Activated CD4-positive, alpha-beta memory T cell treated with anti-CD3 and anti-CD28 coated beads, Interleukin-2, amount 10 ng/mL, durations not matched to agents 7 days and 5 days (primary cell): Measurements from ENCODE around the gene HNRNPM. TPM values are rescaled to one million over a fixed set of nuclear protein-coding genes. Genes with fewer than 3 reads are reported as not detected.
"Not testable (repeated sequence)": the region's sequence is repeated elsewhere in the genome, so short reads cannot be mapped to it uniquely, and the experiment has no call there.

Source experiments
- CTCF ChIA-PET: fragments of 350-600 bp; sonication (Branson Sonifier 250); formaldehyde crosslinking; loops from one replicate; lab custom pipeline; 2021; ENCODE audit warnings: antibody characterized with exemption, inconsistent platforms; lab: Charles Lee
- POLR2A ChIA-PET: fragments of 350-600 bp; sonication (Branson Sonifier 250); formaldehyde crosslinking; loops from one replicate; lab custom pipeline; 2021; ENCODE audit warnings: antibody characterized with exemption; lab: Charles Lee
- DNase-seq: peaks from one replicate; pipeline ENCODE4 v3.0.0-alpha.2; 2020
- H3K27ac Mint-ChIP-seq: one replicate; pipeline ENCODE4 v1.8.0; 2021; ENCODE audit warnings: mild to moderate bottlenecking, mixed read lengths
- H3K27me3 Mint-ChIP-seq: one replicate; pipeline ENCODE4 v1.8.0; 2021; ENCODE audit warnings: mixed read lengths
- H3K36me3 Mint-ChIP-seq: one replicate; pipeline ENCODE4 v1.8.0; 2021; ENCODE audit warnings: low read depth, mixed read lengths
- H3K4me1 Mint-ChIP-seq: one replicate; pipeline ENCODE4 v1.8.0; 2021; ENCODE audit warnings: mixed read lengths
- H3K4me3 Mint-ChIP-seq: one replicate; pipeline ENCODE4 v1.8.0; 2021; ENCODE audit warnings: mild to moderate bottlenecking, mixed read lengths
- H3K9me3 Mint-ChIP-seq: one replicate; pipeline ENCODE4 v1.8.0; 2021; ENCODE audit warnings: mixed read lengths
- total RNA-seq, 2 experiments: library from RNA; stranded (reverse); gene quantifications; one replicate each; pipeline ENCODE4 v1.2.3, GENCODE V29; 2021

The HNRNPM gene
- total RNA-seq, 2 experiments from 2014 or later = 205 to 211 TPM

GRCh38 chr19:8438236-8438635 is 6.5 kb upstream of the HNRNPM start:
- no peak overlapping the region for H3K4me3 Mint-ChIP-seq
- no peaks in the 10 kb centered on the region for H3K36me3 Mint-ChIP-seq
- H3K27ac Mint-ChIP-seq = no peak overlapping the region
- no peak for DNase-seq
- CTCF ChIA-PET = interaction anchor here (0.9 to 1.9 kb wide), 2 partner anchors 23 to 85 kb away, joined by 4 to 5 read pairs; no protein-coding TSS in a partner anchor
- no peaks in the 10 kb centered on the region for H3K9me3 Mint-ChIP-seq
- POLR2A ChIA-PET = no interaction called here
- H3K4me1 Mint-ChIP-seq = peaks cover 4% of the 10 kb centered on the region
- no peaks in the 10 kb centered on the region for H3K27me3 Mint-ChIP-seq

GRCh38 chr19:8441725-8442544 is 2.8 kb upstream of the HNRNPM start:
- H3K4me1 Mint-ChIP-seq = peaks cover 19% of the 10 kb centered on the region
- H3K27me3 Mint-ChIP-seq = no peaks in the 10 kb centered on the region
- peaks cover 15% of the 10 kb centered on the region for H3K36me3 Mint-ChIP-seq
- ChIA-PET POLR2A (interaction anchor here (0.6 kb wide), 1 partner anchor 72 kb away, joined by 3 read pairs; the partner anchor contains the start of gene ZNF414), CTCF (interaction anchor here (0.6 kb wide), 1 partner anchor 100 kb away, joined by 3 read pairs; no protein-coding TSS in a partner anchor)
- H3K9me3 Mint-ChIP-seq = no peaks in the 10 kb centered on the region
- H3K4me3 Mint-ChIP-seq = no peak overlapping the region
- no peak for DNase-seq
- H3K27ac Mint-ChIP-seq = no peak overlapping the region

DNA sequence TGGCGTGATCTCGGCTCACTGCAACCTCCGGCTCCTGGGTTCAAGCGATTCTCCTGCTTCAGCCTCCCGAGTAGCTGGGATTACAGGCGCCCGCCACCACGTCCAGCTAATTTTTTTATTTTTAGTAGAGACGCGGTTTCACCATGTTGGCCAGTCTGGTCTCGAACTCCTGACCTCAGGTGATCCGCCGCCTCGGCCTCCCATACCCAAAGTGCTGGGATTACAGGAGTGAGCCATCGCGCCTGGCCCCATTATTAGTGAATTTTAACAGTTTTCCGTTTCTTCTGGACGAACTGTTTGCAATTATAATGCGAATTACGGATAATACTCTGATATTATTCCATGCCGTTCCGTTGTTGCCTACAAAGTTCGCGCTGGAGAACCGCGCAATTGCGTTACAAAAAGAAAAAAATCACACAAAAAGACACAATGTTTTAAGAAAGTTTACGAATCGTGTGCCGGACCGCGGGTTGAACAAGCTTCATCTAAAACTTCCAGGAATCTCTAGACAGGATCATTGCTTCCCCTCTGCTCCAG is 567 bp upstream of the HNRNPM start:
- H3K27ac Mint-ChIP-seq = peak overlapping the region; percentile 96
- H3K4me3 Mint-ChIP-seq = peak overlapping the region; percentile 90
- ChIA-PET POLR2A (interaction anchor here (0.6 to 5.4 kb wide), 21 partner anchors 8 to 133 kb away, joined by 3 to 50 read pairs (median 6); partner anchors contain the start of genes MARCHF2, MYO1F, NDUFA7 and RAB11B), CTCF (interaction anchor here (0.6 to 2.9 kb wide), 7 partner anchors 9 to 169 kb away, joined by 3 to 18 read pairs (median 4); partner anchors contain the start of genes MARCHF2 and ZNF414)
- not testable (repeated sequence) for H3K9me3 Mint-ChIP-seq, H3K27me3 Mint-ChIP-seq, DNase-seq
- peaks cover 35% of the 10 kb centered on the region for H3K4me1 Mint-ChIP-seq
- peaks cover 28% of the 10 kb centered on the region for H3K36me3 Mint-ChIP-seq

- H3K9me3 Mint-ChIP-seq = no peaks in the 10 kb centered on the region
- peak; percentile 49 for DNase-seq
- peaks cover 43% of the 10 kb centered on the region for H3K4me1 Mint-ChIP-seq
- peak overlapping the region; percentile 87 for H3K4me3 Mint-ChIP-seq
- peak overlapping the region; percentile 89 for H3K27ac Mint-ChIP-seq
- H3K36me3 Mint-ChIP-seq = peaks cover 30% of the 10 kb centered on the region
- no peaks in the 10 kb centered on the region for H3K27me3 Mint-ChIP-seq
- CTCF ChIA-PET = interaction anchor here (0.6 to 2.9 kb wide), 6 partner anchors 12 to 177 kb away, joined by 3 to 18 read pairs (median 4); partner anchors contain the start of gene MARCHF2
- POLR2A ChIA-PET = interaction anchor here (1.2 to 5.4 kb wide), 11 partner anchors 11 to 576 kb away, joined by 3 to 50 read pairs (median 11); partner anchors contain the start of genes MARCHF2, MYO1F, NDUFA7 and RAB11B
Measured at GRCh38 chr19:8445488-8446001, 770 bp downstream of the HNRNPM start.

DNA sequence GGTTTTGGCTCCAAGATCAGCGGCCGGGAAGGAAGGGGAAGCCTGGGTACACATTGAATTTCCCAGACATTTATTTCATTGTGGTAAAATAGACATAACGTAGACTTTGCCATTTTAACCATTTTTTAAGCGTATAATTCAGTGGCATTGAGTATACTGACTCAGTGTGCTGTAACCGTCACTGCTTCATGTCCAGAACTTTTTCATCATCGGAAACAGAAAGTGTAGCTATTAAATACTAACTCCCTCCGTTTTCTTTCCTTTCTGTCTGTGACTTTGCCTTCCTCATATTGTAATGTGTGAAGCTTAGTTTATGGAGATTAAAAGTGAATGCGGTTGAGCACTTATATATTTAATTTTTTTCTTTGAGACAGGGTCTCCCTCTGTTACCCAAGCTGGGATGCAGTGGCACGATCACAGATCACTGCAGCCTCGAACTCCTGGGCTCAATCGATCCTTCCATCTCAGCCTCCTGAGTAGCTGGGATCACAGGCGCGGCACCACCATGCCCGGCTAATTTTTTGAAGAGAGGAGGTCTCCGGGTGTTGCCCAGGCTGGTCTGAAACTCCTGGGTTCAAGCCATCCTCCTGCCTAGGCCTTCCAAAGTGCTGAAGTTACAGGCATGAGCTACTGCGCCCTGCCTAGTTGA is 1.4 kb downstream of the HNRNPM start:
- peak overlapping the region; percentile 89 for H3K27ac Mint-ChIP-seq
- no peaks in the 10 kb centered on the region for H3K27me3 Mint-ChIP-seq
- POLR2A ChIA-PET = interaction anchor here (0.6 to 5.4 kb wide), 11 partner anchors 10 to 577 kb away, joined by 3 to 50 read pairs (median 5); partner anchors contain the start of genes MARCHF2, MYO1F, NDUFA7 and RPS28
- CTCF ChIA-PET = interaction anchor here (0.6 to 2.9 kb wide), 5 partner anchors 11 to 152 kb away, joined by 3 to 18 read pairs (median 3); partner anchors contain the start of gene MARCHF2
- peaks cover 46% of the 10 kb centered on the region for H3K4me1 Mint-ChIP-seq
- H3K4me3 Mint-ChIP-seq = peak overlapping the region; percentile 87
- H3K36me3 Mint-ChIP-seq = peaks cover 32% of the 10 kb centered on the region
- no peak for DNase-seq
- H3K9me3 Mint-ChIP-seq = no peaks in the 10 kb centered on the region

- Mint-ChIP-seq H3K9me3 (no peaks in the 10 kb centered on the region), H3K4me1 (peaks cover 75% of the 10 kb centered on the region), H3K27me3 (no peaks in the 10 kb centered on the region), H3K27ac (peak overlapping the region; percentile 16), H3K4me3 (no peak overlapping the region), H3K36me3 (peaks cover 50% of the 10 kb centered on the region)
- no peak for DNase-seq
- POLR2A ChIA-PET = interaction anchor here (1.5 to 2.5 kb wide), 3 partner anchors 8 to 64 kb away, joined by 5 to 11 read pairs (median 7); no protein-coding TSS in a partner anchor
- CTCF ChIA-PET = interaction anchor here (0.6 to 2.2 kb wide), 6 partner anchors 37 to 130 kb away, joined by 3 to 6 read pairs (median 4); partner anchors contain the start of gene MARCHF2
Measured at GRCh38 chr19:8449830-8450229, 5.1 kb downstream of the HNRNPM start.

- no peak overlapping the region for H3K4me3 Mint-ChIP-seq
- H3K9me3 Mint-ChIP-seq = no peaks in the 10 kb centered on the region
- no peak for DNase-seq
- no peak overlapping the region for H3K27ac Mint-ChIP-seq
- no peaks in the 10 kb centered on the region for H3K27me3 Mint-ChIP-seq
- H3K4me1 Mint-ChIP-seq = peaks cover 80% of the 10 kb centered on the region
- H3K36me3 Mint-ChIP-seq = peaks cover 56% of the 10 kb centered on the region
- ChIA-PET CTCF (interaction anchor here (1.3 kb wide), 1 partner anchor 119 kb away, joined by 3 read pairs; no protein-coding TSS in a partner anchor), POLR2A (no interaction called here)
Measured at GRCh38 chr19:8451377-8451776, 6.6 kb downstream of the HNRNPM start.

DNA sequence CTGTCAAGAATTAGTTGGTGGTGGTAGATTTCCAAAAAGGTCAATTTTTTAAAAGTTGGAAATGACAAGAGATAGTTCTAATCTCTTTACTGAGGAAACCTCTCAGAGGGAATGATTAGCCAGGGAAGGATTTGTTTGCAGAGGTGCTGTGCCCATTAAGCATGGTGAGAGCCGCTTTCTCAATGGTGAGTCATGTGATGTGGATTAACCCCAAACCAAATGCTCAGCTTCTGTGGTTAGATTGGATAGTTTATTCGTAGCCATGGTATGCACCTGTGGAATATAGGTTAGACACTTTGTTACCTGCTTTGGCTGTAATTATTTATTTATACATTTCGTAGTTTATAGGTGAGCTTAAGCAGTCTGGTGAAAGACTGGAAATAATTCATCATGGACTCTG is 7.1 kb downstream of the HNRNPM start:
- Mint-ChIP-seq H3K9me3 (no peaks in the 10 kb centered on the region), H3K4me1 (peaks cover 80% of the 10 kb centered on the region), H3K36me3 (peaks cover 57% of the 10 kb centered on the region), H3K27me3 (no peaks in the 10 kb centered on the region), H3K4me3 (no peak overlapping the region), H3K27ac (peak overlapping the region; percentile 6)
- ChIA-PET POLR2A (interaction anchor here (1.0 to 1.2 kb wide), 3 partner anchors 8 to 17 kb away, joined by 3 to 4 read pairs (median 3); partner anchors contain the start of gene HNRNPM), CTCF (interaction anchor here (1.3 kb wide), 1 partner anchor 119 kb away, joined by 3 read pairs; no protein-coding TSS in a partner anchor)
- no peak for DNase-seq

GRCh38 chr19:8452446-8453123 is 7.8 kb downstream of the HNRNPM start:
- H3K9me3 Mint-ChIP-seq = no peaks in the 10 kb centered on the region
- ChIA-PET POLR2A (interaction anchor here (1.0 to 1.2 kb wide), 4 partner anchors 8 to 26 kb away, joined by 3 to 4 read pairs (median 3); partner anchors contain the start of gene HNRNPM), CTCF (interaction anchor here (1.3 to 1.5 kb wide), 2 partner anchors 8 to 118 kb away, joined by 3 to 4 read pairs; partner anchors contain the start of gene HNRNPM)
- H3K4me1 Mint-ChIP-seq = peaks cover 77% of the 10 kb centered on the region
- H3K4me3 Mint-ChIP-seq = no peak overlapping the region
- peak overlapping the region; percentile 70 for H3K27ac Mint-ChIP-seq
- H3K27me3 Mint-ChIP-seq = no peaks in the 10 kb centered on the region
- no peak for DNase-seq
- peaks cover 57% of the 10 kb centered on the region for H3K36me3 Mint-ChIP-seq

- Mint-ChIP-seq H3K4me3 (no peak overlapping the region), H3K4me1 (peaks cover 82% of the 10 kb centered on the region), H3K27me3 (no peaks in the 10 kb centered on the region), H3K9me3 (no peaks in the 10 kb centered on the region), H3K36me3 (peaks cover 61% of the 10 kb centered on the region), H3K27ac (no peak overlapping the region)
- ChIA-PET CTCF (interaction anchor here (1.5 kb wide), 1 partner anchor 9 kb away, joined by 4 read pairs; the partner anchor contains the start of gene HNRNPM), POLR2A (interaction anchor here (1.1 to 1.2 kb wide), 3 partner anchors 9 to 52 kb away, joined by 3 to 4 read pairs (median 3); partner anchors contain the start of gene HNRNPM)
- no peak for DNase-seq
Measured at GRCh38 chr19:8453616-8454015, 8.8 kb downstream of the HNRNPM start.

DNA sequence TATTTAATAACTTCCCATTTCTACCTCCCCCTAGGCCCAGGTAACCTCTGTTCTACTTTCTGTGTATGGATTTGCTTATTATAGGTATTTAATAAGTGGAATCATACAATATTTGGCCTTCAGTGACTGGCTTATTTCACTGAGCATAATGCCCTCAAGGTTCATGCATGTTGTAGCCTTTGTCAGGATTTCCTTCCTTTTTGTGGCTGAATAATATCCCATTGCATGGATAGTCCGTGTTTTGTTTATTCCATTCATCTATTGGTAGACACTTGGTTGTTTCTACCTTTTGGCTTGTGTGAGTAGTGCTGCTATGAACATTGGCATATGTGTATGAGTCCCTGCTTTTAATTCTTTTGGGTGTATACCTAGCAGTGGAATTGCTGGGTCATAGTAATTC is 9.4 kb downstream of the HNRNPM start:
- ChIA-PET POLR2A (interaction anchor here (1.1 kb wide), 2 partner anchors 10 to 52 kb away, joined by 3 to 4 read pairs; partner anchors contain the start of gene HNRNPM), CTCF (interaction anchor here (0.6 kb wide), 1 partner anchor 161 kb away, joined by 4 read pairs; no protein-coding TSS in a partner anchor)
- no peaks in the 10 kb centered on the region for H3K9me3 Mint-ChIP-seq

More for the DNA sequence above, 9.4 kb downstream of the HNRNPM start:
- DNase-seq = no peak
- Mint-ChIP-seq H3K27ac (no peak overlapping the region), H3K36me3 (peaks cover 61% of the 10 kb centered on the region), H3K27me3 (no peaks in the 10 kb centered on the region), H3K4me1 (peaks cover 82% of the 10 kb centered on the region), H3K4me3 (no peak overlapping the region)
